K562 (cell line): Measurements from ENCODE around the gene PLCB1. TPM values are rescaled to one million over a fixed set of nuclear protein-coding genes. Genes with fewer than 3 reads are reported as not detected.

ENCODE experiments used
- ATAC-seq: fragments of 200-7000 bp; cut with Tn5 transposase; 3 replicates; pipeline ENCODE4 v1.9.1; 2020; ENCODE audit warnings: moderate library complexity
- BruUV-seq: library from RNA; stranded (reverse); fragments of 400-500 nt; replicated peaks from 2 replicates; lab custom pipeline; 2021; lab: Mats Ljungman, UMichigan
- CTCF ChIA-PET: fragments of 300-600 bp; formaldehyde crosslinking; extraction: SDS; loops from one replicate; lab custom pipeline; 2021; ENCODE audit warnings: low intra/inter-chr PET ratio; lab: Yijun Ruan, JAX
- POLR2A ChIA-PET: fragments of 300-600, 350-650 bp; sonication (Branson Sonifier 250); formaldehyde crosslinking; extraction: SDS; loops from one replicate; lab custom pipeline; 2021; ENCODE audit warnings: antibody characterized with exemption, inconsistent platforms; lab: Yijun Ruan, JAX
- DNase-seq, 4 experiments: peaks; one replicate each; pipeline versions ENCODE4 v3.0.0 to v3.0.0-alpha.2; 2011 to 2018; ENCODE audit warnings: low spot score in 3 of 4, mixed read lengths in 3 of 4; ENCODE audit errors: extremely low read depth in 1 of 4
- FAIRE-seq: peaks from 2 replicates; lab custom pipeline; 2011; peaks lifted over from hg19 to GRCh38; lab: Jason Lieb, UNC
- H2AFZ ChIP-seq: 2 replicates; pipeline ENCODE4 v1.6.0; 2011; ENCODE audit warnings: low read depth, low read length, control low read depth, inconsistent platforms
- H3K27ac ChIP-seq: fragments of 200-600 bp; 3 replicates; pipeline ENCODE4 v1.8.0; 2011; ENCODE audit warnings: low read depth, mild to moderate bottlenecking, control low read depth, inconsistent platforms, low read length, moderate library complexity, mixed read lengths; ENCODE audit errors: extremely low read depth
- H3K27me3 ChIP-seq, 2 experiments: fragments of 300-600 bp in 1 of 2; 2 replicates in 1 of 2; 3 replicates in 1 of 2; pipeline versions ENCODE4 v1.6.0 to v1.8.0; 2011; ENCODE audit warnings: inconsistent platforms in 2 of 2, low read length in 2 of 2, mild to moderate bottlenecking in 1 of 2, mixed read lengths in 1 of 2, moderate library complexity in 1 of 2; ENCODE audit not compliant: control insufficient read depth in 2 of 2, insufficient read depth in 2 of 2
- H3K36me3 ChIP-seq: fragments of 300-600 bp; 3 replicates; pipeline ENCODE4 v1.8.0; 2011; ENCODE audit warnings: mild to moderate bottlenecking, low read length, inconsistent platforms; ENCODE audit not compliant: control insufficient read depth, insufficient read depth
- H3K4me1 ChIP-seq, 2 experiments: fragments of 200-600 bp in 1 of 2; replicated peaks in 1 of 2; 2 replicates in 1 of 2; 3 replicates in 1 of 2; pipeline versions ENCODE4 v1.5.1 to v1.8.0; 2011; ENCODE audit warnings: inconsistent platforms in 2 of 2, low read length in 2 of 2, mild to moderate bottlenecking in 1 of 2, mixed read lengths in 1 of 2, moderate library complexity in 1 of 2; ENCODE audit not compliant: control insufficient read depth in 2 of 2, insufficient read depth in 2 of 2
- H3K4me2 ChIP-seq: 2 replicates; pipeline ENCODE4 v1.6.1; 2011; ENCODE audit warnings: low read length, control low read depth, inconsistent platforms, mixed read lengths; ENCODE audit not compliant: insufficient read depth
- H3K4me3 ChIP-seq: fragments of 200-600 bp; sonication (generic), shearing (Covaris generic); 2 replicates; pipeline ENCODE4 v1.5.1; 2016; ENCODE audit warnings: control low read depth, inconsistent platforms
- H3K79me2 ChIP-seq: fragments of 200-600 bp; 3 replicates; pipeline ENCODE4 v1.8.0; 2011; ENCODE audit warnings: low read length, inconsistent platforms; ENCODE audit not compliant: control insufficient read depth, insufficient read depth
- H3K9ac ChIP-seq, 2 experiments: 2 replicates each; pipeline versions ENCODE4 v1.6.0 to v1.6.1; 2011; ENCODE audit warnings: low read depth in 2 of 2, low read length in 2 of 2, control low read depth in 1 of 2, inconsistent platforms in 1 of 2, mild to moderate bottlenecking in 1 of 2, mixed read lengths in 1 of 2; ENCODE audit not compliant: insufficient read depth in 1 of 2
- H3K9me1 ChIP-seq: one replicate; pipeline ENCODE4 v1.6.0; 2011; ENCODE audit warnings: inconsistent platforms, mild to moderate bottlenecking, low read length, moderate library complexity; ENCODE audit not compliant: control insufficient read depth, insufficient read depth
- H3K9me3 ChIP-seq: replicated peaks from 2 replicates; pipeline ENCODE4 v1.5.1; 2011; ENCODE audit warnings: low read depth, low read length, inconsistent platforms; ENCODE audit not compliant: control insufficient read depth, insufficient read depth
- H4K20me1 ChIP-seq: replicated peaks from 2 replicates; pipeline ENCODE4 v1.6.1; 2011; ENCODE audit warnings: low read length, inconsistent platforms, mixed read lengths; ENCODE audit not compliant: control insufficient read depth, insufficient read depth
- ARID3A ChIP-seq: IDR thresholded peaks from 2 replicates; pipeline ENCODE4 v1.6.1; 2012; ENCODE audit warnings: low read depth, low read length, improper control_type of control experiment, borderline replicate concordance
- CBFB ChIP-seq: sonication (generic); formaldehyde crosslinking; IDR thresholded peaks from 2 replicates; pipeline ENCODE4 v1.4.0; 2020; ENCODE audit warnings: mild to moderate bottlenecking, missing genetic modification reagents
- JUNB ChIP-seq: fragments of 450-650 bp; formaldehyde crosslinking; conservative IDR thresholded peaks from 2 replicates; pipeline ENCODE4 v1.4.0; 2020; ENCODE audit warnings: mild to moderate bottlenecking
- KLF1 ChIP-seq: fragments of 450-650 bp; IDR thresholded peaks from 2 replicates; pipeline ENCODE4 v1.6.1; 2016; ENCODE audit warnings: missing genetic modification characterization, missing compliant biosample characterization
- PHF20 ChIP-seq: fragments of 450-650 bp; IDR thresholded peaks from 2 replicates; pipeline ENCODE4 v1.6.1; 2018; ENCODE audit not compliant: partially characterized antibody
- ZNF232 ChIP-seq: sonication (generic); formaldehyde crosslinking; IDR thresholded peaks from 2 replicates; pipeline ENCODE4 v1.8.0; 2022; ENCODE audit warnings: mild to moderate bottlenecking, missing genetic modification reagents
- ZNF75A ChIP-seq: fragments of 450-650 bp; formaldehyde crosslinking; IDR thresholded peaks from 2 replicates; pipeline ENCODE4 v1.4.0; 2020; ENCODE audit warnings: mild to moderate bottlenecking
- WGBS: fragments of 100-300 bp; shearing (Covaris generic); methylation state at CpG from one replicate; pipeline ENCODE4 v1.1.6; 2016; ENCODE audit warnings: low coverage, mixed read lengths; ENCODE audit not compliant: insufficient coverage; ENCODE audit errors: missing lambda C conversion rate; 5-methylcytosine and 5-hydroxymethylcytosine counted together
- in situ Hi-C: fragments of 300-500 bp; cut with MboI; formaldehyde crosslinking; loops from 4 replicates; pipeline ENCODE4 v1.15.0; 2018; ENCODE audit warnings: inconsistent platforms, mixed read lengths
- intact Hi-C: fragments of 100-400 bp; cut with micrococcal nuclease; formaldehyde crosslinking; loops from 2 replicates; pipeline ENCODE4 v1.14.2; 2022
- polyA plus RNA-seq, 8 experiments: library from polyadenylated mRNA; depleted of rRNA in 4 of 8; stranded (reverse) in 5 of 8; unstranded in 3 of 8; fragments of >200 nt; fragmentation: Nextera tagmentation in 2 of 8; fragmentation: Illumina TruSeq in 1 of 8; extraction: Ambion mirVana in 2 of 8; extraction: Trizol in 1 of 8; gene quantifications; 2 replicates each; pipeline versions ENCODE4 v1.2.1 to v1.2.3, GENCODE V29; 2011 to 2014; ENCODE audit warnings: inconsistent platforms in 1 of 8, missing spikeins in 1 of 8
- total RNA-seq, 7 experiments: library from RNA; depleted of rRNA in 6 of 7; stranded (reverse); fragments of >200 nt in 6 of 7; fragmentation: Illumina TruSeq in 2 of 7; extraction: Trizol in 2 of 7; gene quantifications; 2 replicates each; pipeline versions ENCODE4 v1.2.1 to v1.2.3, GENCODE V29; 2011 to 2021; ENCODE audit warnings: low replicate concordance in 1 of 7
- TF ChIP-seq, protein P1 (sequence below): fragments of 450-650 bp; IDR thresholded peaks from 2 replicates; pipeline ENCODE4 v1.6.1; 2016; ENCODE audit warnings: mild to moderate bottlenecking, moderate library complexity

The PLCB1 gene
- total and polyA plus RNA-seq, 9 of the 15 experiments (the other 6 are each of a cell fraction or from before 2014, with no cell fraction given): 0.34 to 3.1 (median 1.3) TPM

- TF ChIP-seq ZNF75A (no peak), PHF20 (no peak), KLF1 (tag) (no peak), JUNB (CRISPR knock-in tag) (no peak), ZNF232 (CRISPR knock-in tag) (no peak), ARID3A (no peak)
- TF ChIP-seq, all 486 proteins: peak for 0
Measured at GRCh38 chr20:8913456-8913855, 781.4 kb downstream of the PLCB1 start (continued).

GRCh38 chr20:8914421-8914820 is 782.4 kb downstream of the PLCB1 start:
- CTCF ChIA-PET: no interaction called here
- no peaks in the 10 kb centered on the region for H4K20me1 ChIP-seq
- no peaks in the 10 kb centered on the region for H3K9me3 ChIP-seq
- H3K27ac ChIP-seq: no peak overlapping the region
- no peak for DNase-seq
- H3K36me3 ChIP-seq: no peaks in the 10 kb centered on the region
- H3K79me2 ChIP-seq: no peaks in the 10 kb centered on the region
- H3K27me3 ChIP-seq: no peaks in the 10 kb centered on the region
- POLR2A ChIA-PET: no interaction called here
- no peak overlapping the region for H3K4me2 ChIP-seq
- no TSS peak for BruUV-seq
- WGBS: 0% methylated on average over 1 of the region's 1 CpG
- no peak overlapping the region for H3K4me3 ChIP-seq
- no peaks in the 10 kb centered on the region for H3K4me1 ChIP-seq
- FAIRE-seq: no peak
- H3K9ac ChIP-seq: no peak overlapping the region
- no peak overlapping the region for H2AFZ ChIP-seq
- intact Hi-C loops: no loop called here
- no peak for ATAC-seq
- no peaks in the 10 kb centered on the region for H3K9me1 ChIP-seq
- in situ Hi-C loops: no loop called here
- TF ChIP-seq, protein P1, sequence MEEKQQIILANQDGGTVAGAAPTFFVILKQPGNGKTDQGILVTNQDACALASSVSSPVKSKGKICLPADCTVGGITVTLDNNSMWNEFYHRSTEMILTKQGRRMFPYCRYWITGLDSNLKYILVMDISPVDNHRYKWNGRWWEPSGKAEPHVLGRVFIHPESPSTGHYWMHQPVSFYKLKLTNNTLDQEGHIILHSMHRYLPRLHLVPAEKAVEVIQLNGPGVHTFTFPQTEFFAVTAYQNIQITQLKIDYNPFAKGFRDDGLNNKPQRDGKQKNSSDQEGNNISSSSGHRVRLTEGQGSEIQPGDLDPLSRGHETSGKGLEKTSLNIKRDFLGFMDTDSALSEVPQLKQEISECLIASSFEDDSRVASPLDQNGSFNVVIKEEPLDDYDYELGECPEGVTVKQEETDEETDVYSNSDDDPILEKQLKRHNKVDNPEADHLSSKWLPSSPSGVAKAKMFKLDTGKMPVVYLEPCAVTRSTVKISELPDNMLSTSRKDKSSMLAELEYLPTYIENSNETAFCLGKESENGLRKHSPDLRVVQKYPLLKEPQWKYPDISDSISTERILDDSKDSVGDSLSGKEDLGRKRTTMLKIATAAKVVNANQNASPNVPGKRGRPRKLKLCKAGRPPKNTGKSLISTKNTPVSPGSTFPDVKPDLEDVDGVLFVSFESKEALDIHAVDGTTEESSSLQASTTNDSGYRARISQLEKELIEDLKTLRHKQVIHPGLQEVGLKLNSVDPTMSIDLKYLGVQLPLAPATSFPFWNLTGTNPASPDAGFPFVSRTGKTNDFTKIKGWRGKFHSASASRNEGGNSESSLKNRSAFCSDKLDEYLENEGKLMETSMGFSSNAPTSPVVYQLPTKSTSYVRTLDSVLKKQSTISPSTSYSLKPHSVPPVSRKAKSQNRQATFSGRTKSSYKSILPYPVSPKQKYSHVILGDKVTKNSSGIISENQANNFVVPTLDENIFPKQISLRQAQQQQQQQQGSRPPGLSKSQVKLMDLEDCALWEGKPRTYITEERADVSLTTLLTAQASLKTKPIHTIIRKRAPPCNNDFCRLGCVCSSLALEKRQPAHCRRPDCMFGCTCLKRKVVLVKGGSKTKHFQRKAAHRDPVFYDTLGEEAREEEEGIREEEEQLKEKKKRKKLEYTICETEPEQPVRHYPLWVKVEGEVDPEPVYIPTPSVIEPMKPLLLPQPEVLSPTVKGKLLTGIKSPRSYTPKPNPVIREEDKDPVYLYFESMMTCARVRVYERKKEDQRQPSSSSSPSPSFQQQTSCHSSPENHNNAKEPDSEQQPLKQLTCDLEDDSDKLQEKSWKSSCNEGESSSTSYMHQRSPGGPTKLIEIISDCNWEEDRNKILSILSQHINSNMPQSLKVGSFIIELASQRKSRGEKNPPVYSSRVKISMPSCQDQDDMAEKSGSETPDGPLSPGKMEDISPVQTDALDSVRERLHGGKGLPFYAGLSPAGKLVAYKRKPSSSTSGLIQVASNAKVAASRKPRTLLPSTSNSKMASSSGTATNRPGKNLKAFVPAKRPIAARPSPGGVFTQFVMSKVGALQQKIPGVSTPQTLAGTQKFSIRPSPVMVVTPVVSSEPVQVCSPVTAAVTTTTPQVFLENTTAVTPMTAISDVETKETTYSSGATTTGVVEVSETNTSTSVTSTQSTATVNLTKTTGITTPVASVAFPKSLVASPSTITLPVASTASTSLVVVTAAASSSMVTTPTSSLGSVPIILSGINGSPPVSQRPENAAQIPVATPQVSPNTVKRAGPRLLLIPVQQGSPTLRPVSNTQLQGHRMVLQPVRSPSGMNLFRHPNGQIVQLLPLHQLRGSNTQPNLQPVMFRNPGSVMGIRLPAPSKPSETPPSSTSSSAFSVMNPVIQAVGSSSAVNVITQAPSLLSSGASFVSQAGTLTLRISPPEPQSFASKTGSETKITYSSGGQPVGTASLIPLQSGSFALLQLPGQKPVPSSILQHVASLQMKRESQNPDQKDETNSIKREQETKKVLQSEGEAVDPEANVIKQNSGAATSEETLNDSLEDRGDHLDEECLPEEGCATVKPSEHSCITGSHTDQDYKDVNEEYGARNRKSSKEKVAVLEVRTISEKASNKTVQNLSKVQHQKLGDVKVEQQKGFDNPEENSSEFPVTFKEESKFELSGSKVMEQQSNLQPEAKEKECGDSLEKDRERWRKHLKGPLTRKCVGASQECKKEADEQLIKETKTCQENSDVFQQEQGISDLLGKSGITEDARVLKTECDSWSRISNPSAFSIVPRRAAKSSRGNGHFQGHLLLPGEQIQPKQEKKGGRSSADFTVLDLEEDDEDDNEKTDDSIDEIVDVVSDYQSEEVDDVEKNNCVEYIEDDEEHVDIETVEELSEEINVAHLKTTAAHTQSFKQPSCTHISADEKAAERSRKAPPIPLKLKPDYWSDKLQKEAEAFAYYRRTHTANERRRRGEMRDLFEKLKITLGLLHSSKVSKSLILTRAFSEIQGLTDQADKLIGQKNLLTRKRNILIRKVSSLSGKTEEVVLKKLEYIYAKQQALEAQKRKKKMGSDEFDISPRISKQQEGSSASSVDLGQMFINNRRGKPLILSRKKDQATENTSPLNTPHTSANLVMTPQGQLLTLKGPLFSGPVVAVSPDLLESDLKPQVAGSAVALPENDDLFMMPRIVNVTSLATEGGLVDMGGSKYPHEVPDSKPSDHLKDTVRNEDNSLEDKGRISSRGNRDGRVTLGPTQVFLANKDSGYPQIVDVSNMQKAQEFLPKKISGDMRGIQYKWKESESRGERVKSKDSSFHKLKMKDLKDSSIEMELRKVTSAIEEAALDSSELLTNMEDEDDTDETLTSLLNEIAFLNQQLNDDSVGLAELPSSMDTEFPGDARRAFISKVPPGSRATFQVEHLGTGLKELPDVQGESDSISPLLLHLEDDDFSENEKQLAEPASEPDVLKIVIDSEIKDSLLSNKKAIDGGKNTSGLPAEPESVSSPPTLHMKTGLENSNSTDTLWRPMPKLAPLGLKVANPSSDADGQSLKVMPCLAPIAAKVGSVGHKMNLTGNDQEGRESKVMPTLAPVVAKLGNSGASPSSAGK: no peak
- no peak for TF ChIP-seq CBFB
